Nephron progenitor cell (in vitro differentiated cells): Measurements from ENCODE around the gene SULT2B1.

Experiments
- DNase-seq: peaks from one replicate; pipeline ENCODE4 v3.0.0; 2021
- H3K27ac Mint-ChIP-seq: 2 replicates; pipeline ENCODE4 v1.8.0; 2021; ENCODE audit warnings: mild to moderate bottlenecking, moderate library complexity, mixed read lengths
- H3K27me3 Mint-ChIP-seq: 2 replicates; pipeline ENCODE4 v1.8.0; 2021; ENCODE audit warnings: mild to moderate bottlenecking, low read depth, mixed read lengths; ENCODE audit not compliant: poor library complexity
- H3K36me3 Mint-ChIP-seq: 2 replicates; pipeline ENCODE4 v1.8.0; 2021; ENCODE audit warnings: low read depth, mixed read lengths
- H3K4me1 Mint-ChIP-seq: 2 replicates; pipeline ENCODE4 v1.8.0; 2021; ENCODE audit warnings: mixed read lengths
- H3K4me3 Mint-ChIP-seq: 2 replicates; pipeline ENCODE4 v1.8.0; 2021; ENCODE audit warnings: mild to moderate bottlenecking, moderate library complexity, mixed read lengths
- H3K9me3 Mint-ChIP-seq: 2 replicates; pipeline ENCODE4 v1.8.0; 2021; ENCODE audit warnings: mild to moderate bottlenecking, moderate library complexity, mixed read lengths
- CTCF ChIP-seq: fragments of 200-600 bp; sonication (generic); IDR thresholded peaks from 2 replicates; pipeline ENCODE4 v1.5.0; 2021; ENCODE audit warnings: antibody characterized with exemption

SULT2B1 gene

GRCh38 chr19:48634424-48635262 lies 82.7 kb downstream of the SULT2B1 start:
- TF ChIP-seq CTCF, result no peak

GRCh38 chr19:48635263-48635965 lies 83.4 kb downstream of the SULT2B1 start:
- peak overlapping the region; percentile 92 for H3K4me3 Mint-ChIP-seq
- no peak for TF ChIP-seq CTCF
- H3K9me3 Mint-ChIP-seq, result no peaks in the 10 kb centered on the region
- H3K27me3 Mint-ChIP-seq, result no peaks in the 10 kb centered on the region
- peaks cover 77% of the 10 kb centered on the region for H3K4me1 Mint-ChIP-seq
- peak; percentile 80 for DNase-seq
- H3K27ac Mint-ChIP-seq, result no peak overlapping the region
- peaks cover 12% of the 10 kb centered on the region for H3K36me3 Mint-ChIP-seq

More at GRCh38 chr19:48634424-48635262, 82.7 kb downstream of the SULT2B1 start:
- H3K4me1 Mint-ChIP-seq, result peaks cover 78% of the 10 kb centered on the region
- peaks cover 12% of the 10 kb centered on the region for H3K36me3 Mint-ChIP-seq
- no peaks in the 10 kb centered on the region for H3K9me3 Mint-ChIP-seq
- peak overlapping the region; percentile 89 for H3K27ac Mint-ChIP-seq
- no peaks in the 10 kb centered on the region for H3K27me3 Mint-ChIP-seq
- H3K4me3 Mint-ChIP-seq, result peak overlapping the region; percentile 76
- DNase-seq, result peak; percentile 92

GRCh38 chr19:48635966-48636858 lies 84.2 kb downstream of the SULT2B1 start:
- Mint-ChIP-seq H3K36me3 (peaks cover 12% of the 10 kb centered on the region), H3K9me3 (no peaks in the 10 kb centered on the region), H3K4me3 (peak overlapping the region; percentile 92), H3K27ac (no peak overlapping the region), H3K27me3 (peaks cover 4% of the 10 kb centered on the region), H3K4me1 (peaks cover 69% of the 10 kb centered on the region)
- TF ChIP-seq CTCF, result no peak
- no peak for DNase-seq

- peak; percentile 56 for DNase-seq
- Mint-ChIP-seq H3K4me1 (peaks cover 61% of the 10 kb centered on the region), H3K36me3 (peaks cover 12% of the 10 kb centered on the region), H3K4me3 (peak within 1 kb of the TSS; percentile 92), H3K27ac (peak within 1 kb of the TSS; percentile 97), H3K27me3 (peaks cover 6% of the 10 kb centered on the region), H3K9me3 (no peaks in the 10 kb centered on the region)
- TF ChIP-seq CTCF, result no peak
Observed at GRCh38 chr19:48636859-48637448, 85.0 kb downstream of the SULT2B1 start, which contains the start of gene DBP. Gene DBP, minus strand, starts transcription at chr19:48637379. Its CDS starts 385 bp downstream, at chr19:48636994.

GRCh38 chr19:48637449-48637947 lies 85.5 kb downstream of the SULT2B1 start:
- TF ChIP-seq CTCF, result no peak
- H3K4me3 Mint-ChIP-seq, result peak overlapping the region; percentile 92

More at GRCh38 chr19:48637449-48637947, 85.5 kb downstream of the SULT2B1 start:
- peaks cover 56% of the 10 kb centered on the region for H3K4me1 Mint-ChIP-seq
- peaks cover 7% of the 10 kb centered on the region for H3K27me3 Mint-ChIP-seq
- H3K9me3 Mint-ChIP-seq, result no peaks in the 10 kb centered on the region
- peak; percentile 97 for DNase-seq
- H3K27ac Mint-ChIP-seq, result peak overlapping the region; percentile 97
- H3K36me3 Mint-ChIP-seq, result peaks cover 12% of the 10 kb centered on the region
